Adipocyte (in vitro differentiated cells): ENCODE measurements around the gene FAM229A.
A peak's percentile ranks its signal among the peaks of the same experiment; 100 is the strongest.

Experiments
- DNase-seq: peaks from one replicate; pipeline ENCODE4 v3.0.0-alpha.2; 2015; ENCODE audit warnings: low read depth
- H3K27me3 ChIP-seq: replicated peaks from 2 replicates; pipeline ENCODE4 v1.7.0; 2013; ENCODE audit warnings: mild to moderate bottlenecking, low read length, moderate library complexity; ENCODE audit not compliant: control insufficient read depth, insufficient read depth
- H3K36me3 ChIP-seq: 2 replicates; pipeline ENCODE4 v1.7.0; 2013; ENCODE audit warnings: low read length, mild to moderate bottlenecking, moderate library complexity; ENCODE audit not compliant: control insufficient read depth, insufficient read depth, severe bottlenecking
- H3K4me1 ChIP-seq: 2 replicates; pipeline ENCODE4 v1.7.0; 2013; ENCODE audit warnings: mild to moderate bottlenecking, low read length, moderate library complexity; ENCODE audit not compliant: control insufficient read depth, insufficient read depth
- H3K4me3 ChIP-seq: 2 replicates; pipeline ENCODE4 v1.7.0; 2013; ENCODE audit warnings: mild to moderate bottlenecking, low read length, moderate library complexity
- H3K9ac ChIP-seq: 2 replicates; pipeline ENCODE4 v1.7.0; 2013; ENCODE audit warnings: mild to moderate bottlenecking, low read length, moderate library complexity
- H3K9me3 ChIP-seq: 2 replicates; pipeline ENCODE4 v1.7.0; 2013; ENCODE audit warnings: mild to moderate bottlenecking, low read length, moderate library complexity; ENCODE audit not compliant: control insufficient read depth

FAM229A gene

DNA sequence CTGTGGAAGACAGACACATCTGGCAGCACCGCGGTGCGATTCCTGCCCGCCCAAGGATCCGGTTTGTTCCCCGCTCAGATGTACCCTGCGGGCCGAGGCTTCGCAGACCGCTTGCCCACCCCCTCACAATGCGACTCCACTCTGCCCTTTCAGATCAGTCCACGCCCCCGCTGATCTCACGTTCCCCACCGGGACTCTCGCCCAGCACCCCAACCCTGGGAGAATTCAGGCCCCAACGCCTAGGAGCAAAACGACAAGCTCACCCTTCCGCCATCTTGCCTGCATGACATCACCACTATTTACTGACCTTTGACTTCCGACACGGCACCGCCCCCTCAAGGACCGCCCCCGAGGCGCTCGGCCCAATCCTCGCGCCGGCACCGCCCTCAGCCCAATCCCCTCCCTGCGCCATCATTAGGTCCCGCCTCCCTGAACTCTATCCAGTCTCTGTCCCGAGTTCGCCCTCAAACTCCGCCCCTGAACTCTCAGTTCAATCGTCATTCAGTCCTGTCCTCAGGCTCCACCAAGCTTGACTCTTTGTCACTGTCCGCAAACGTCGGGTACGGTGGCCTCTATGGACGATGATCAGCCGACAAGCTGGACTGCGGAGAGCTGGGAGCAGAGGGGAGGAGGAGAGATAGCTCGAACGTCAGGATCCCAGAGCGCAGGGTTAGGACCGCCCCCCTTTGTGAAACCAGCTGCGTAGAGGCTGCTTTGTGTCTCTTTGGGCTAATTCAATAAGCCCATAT, 32.0 kb upstream of the FAM229A start, which contains the start of gene BSDC1:
Gene BSDC1, minus strand, starts transcription at position 301 of the 749 bp plus-strand sequence. Its CDS starts 27 bp downstream, at position 274.
- H3K36me3 ChIP-seq = peaks cover 23% of the 10 kb centered on the region
- no peaks in the 10 kb centered on the region for H3K27me3 ChIP-seq
- H3K9ac ChIP-seq = peak within 1 kb of the TSS; percentile 97
- H3K4me1 ChIP-seq = peaks cover 14% of the 10 kb centered on the region
- peak; percentile 99 for DNase-seq
- H3K9me3 ChIP-seq = no peaks in the 10 kb centered on the region
- peak within 1 kb of the TSS; percentile 99 for H3K4me3 ChIP-seq

GRCh38 chr1:32393832-32394140, 31.5 kb upstream of the FAM229A start:
- peak overlapping the region; percentile 99 for H3K4me3 ChIP-seq
- H3K9me3 ChIP-seq = no peaks in the 10 kb centered on the region
- H3K4me1 ChIP-seq = peaks cover 14% of the 10 kb centered on the region
- DNase-seq = peak; percentile 73
- H3K9ac ChIP-seq = peak overlapping the region; percentile 97
- no peaks in the 10 kb centered on the region for H3K27me3 ChIP-seq
- H3K36me3 ChIP-seq = peaks cover 26% of the 10 kb centered on the region

DNA sequence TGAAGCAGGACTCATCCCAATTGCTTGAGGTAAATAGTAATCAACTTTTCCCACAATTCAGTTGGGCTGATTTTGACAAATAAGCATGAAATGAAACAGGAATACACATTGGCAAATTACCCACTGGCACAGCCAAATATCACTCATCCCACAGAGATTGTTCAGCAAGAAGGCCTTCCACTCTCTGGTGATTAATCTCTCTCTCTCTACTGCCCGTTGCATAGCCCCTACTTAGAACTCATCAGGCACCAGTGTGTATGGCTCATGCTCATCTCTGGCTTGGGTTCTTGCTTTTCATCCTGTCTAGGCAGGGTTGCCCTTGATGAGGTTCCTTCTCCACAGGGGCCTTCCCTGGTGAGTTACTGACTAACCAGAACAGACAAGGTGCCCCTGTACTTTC, 30.9 kb upstream of the FAM229A start:
- Histone ChIP-seq H3K9ac (peak overlapping the region; percentile 97), H3K36me3 (peaks cover 29% of the 10 kb centered on the region), H3K27me3 (no peaks in the 10 kb centered on the region), H3K4me3 (peak overlapping the region; percentile 99), H3K4me1 (peaks cover 14% of the 10 kb centered on the region), H3K9me3 (no peaks in the 10 kb centered on the region)
- peak; percentile 15 for DNase-seq

- Histone ChIP-seq H3K4me3 (no peak overlapping the region), H3K36me3 (peaks cover 36% of the 10 kb centered on the region), H3K4me1 (peaks cover 14% of the 10 kb centered on the region), H3K9ac (no peak overlapping the region), H3K9me3 (no peaks in the 10 kb centered on the region), H3K27me3 (no peaks in the 10 kb centered on the region)
- peak; percentile 1 for DNase-seq
Observed at GRCh38 chr1:32392325-32392724, 30.0 kb upstream of the FAM229A start.

DNA sequence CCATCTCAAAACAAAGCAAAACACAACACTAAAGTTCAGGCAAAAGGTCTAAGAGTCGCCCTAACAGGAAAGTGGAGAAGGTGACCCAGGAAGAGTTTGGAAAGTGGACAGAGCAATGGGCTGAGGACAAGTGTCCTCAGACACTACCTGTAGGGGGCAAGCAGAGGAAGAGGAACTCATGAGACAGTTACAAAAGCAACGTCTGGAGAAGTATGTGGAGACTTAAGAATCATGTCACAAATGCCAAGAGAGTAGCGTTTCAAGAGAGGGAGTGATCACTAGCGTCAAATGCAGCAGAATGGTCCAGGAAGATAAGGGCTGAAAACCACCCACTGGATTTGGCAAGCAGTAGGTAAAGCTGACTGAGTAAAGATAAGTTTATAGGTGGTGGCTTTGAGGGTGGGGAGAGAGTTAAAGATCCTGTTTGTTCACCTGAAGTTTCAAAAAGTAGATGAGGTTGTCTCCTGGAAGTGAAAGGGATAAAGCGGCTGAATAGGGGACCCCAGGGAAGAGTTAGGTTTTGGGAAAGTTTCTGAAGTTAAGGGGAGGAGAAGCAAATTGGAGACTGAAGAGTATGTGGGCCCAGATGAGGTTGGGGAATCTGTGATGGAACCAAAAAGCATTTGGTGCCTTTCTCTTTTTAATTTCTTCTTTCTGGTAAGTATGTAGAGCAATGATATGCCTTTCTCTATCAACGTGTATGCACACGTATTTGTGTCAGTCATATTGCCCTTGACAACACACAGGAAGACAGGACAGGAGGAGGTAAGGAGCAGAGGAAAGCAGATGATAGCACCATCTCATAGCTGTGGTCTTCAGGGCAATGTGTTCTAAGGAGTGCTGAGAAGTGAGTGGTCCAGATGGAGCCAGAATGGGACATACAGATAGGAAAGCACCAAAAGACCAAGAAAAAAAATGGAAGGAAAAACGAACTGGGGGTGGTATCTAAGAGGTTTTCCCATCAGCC, 28.9 kb upstream of the FAM229A start:
- H3K4me1 ChIP-seq = peaks cover 14% of the 10 kb centered on the region
- H3K4me3 ChIP-seq = no peak overlapping the region
- no peak for DNase-seq
- no peaks in the 10 kb centered on the region for H3K27me3 ChIP-seq
- H3K9ac ChIP-seq = no peak overlapping the region
- no peaks in the 10 kb centered on the region for H3K9me3 ChIP-seq
- H3K36me3 ChIP-seq = peaks cover 46% of the 10 kb centered on the region

GRCh38 chr1:32388641-32389040, 26.4 kb upstream of the FAM229A start:
- H3K9ac ChIP-seq = no peak overlapping the region
- no peak for DNase-seq
- H3K36me3 ChIP-seq = peaks cover 70% of the 10 kb centered on the region
- H3K27me3 ChIP-seq = no peaks in the 10 kb centered on the region
- H3K4me1 ChIP-seq = peaks cover 9% of the 10 kb centered on the region
- no peaks in the 10 kb centered on the region for H3K9me3 ChIP-seq
- no peak overlapping the region for H3K4me3 ChIP-seq

DNA sequence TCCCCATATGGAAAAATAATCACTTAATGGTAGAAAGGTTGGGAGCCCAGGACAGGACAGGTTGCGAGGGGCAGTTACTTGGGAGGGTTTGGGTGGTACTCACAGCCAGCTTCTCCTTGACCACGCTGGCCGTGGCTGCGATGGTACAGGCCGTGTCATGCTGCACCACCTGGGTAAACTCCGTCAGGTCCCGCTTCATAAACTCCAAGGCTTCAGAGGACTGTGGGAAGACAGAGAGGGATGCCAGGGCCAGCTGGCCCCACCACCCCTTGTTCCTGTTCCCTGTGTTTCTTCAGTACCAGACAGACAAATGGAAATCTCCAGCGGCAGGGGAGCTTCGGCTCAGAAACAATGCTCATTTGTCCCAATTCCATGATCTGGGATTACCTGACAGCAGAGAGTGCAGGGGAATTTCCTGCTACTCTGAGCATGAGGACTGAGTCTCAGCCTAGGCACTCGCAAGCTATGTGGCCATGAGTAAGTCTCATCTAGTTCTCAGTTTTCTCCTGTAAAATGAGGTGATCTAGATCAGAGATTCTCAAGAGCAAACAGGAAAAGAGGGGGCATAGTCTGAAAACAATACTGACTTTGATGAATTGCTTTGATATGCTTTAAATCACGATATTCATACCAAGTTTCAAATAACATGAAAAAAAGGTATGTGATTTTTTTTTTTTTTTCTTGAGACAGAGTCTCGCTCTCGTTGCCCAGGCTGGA, 24.5 kb upstream of the FAM229A start:
- no peaks in the 10 kb centered on the region for H3K4me1 ChIP-seq
- H3K36me3 ChIP-seq = peaks cover 87% of the 10 kb centered on the region

DNA sequence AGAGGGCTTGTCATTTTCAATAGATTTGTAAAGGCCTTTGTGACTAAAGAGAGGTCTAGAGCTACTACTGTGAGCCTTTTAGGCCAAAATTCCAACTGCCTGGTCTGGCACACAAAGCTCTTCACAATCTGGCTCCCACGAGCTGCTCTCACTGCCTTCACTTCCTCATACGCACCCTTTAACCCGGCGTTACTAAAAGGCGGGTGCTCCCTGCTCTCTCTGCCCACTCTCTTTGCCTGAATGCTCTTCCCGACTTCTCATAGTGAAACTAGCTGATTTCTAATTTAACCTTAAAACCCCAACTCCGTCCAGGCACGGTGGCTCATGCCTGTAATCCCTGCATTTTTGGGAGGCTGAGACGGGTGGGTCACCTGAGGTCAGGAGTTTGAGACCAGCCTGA, 17.8 kb upstream of the FAM229A start:
- no peak for DNase-seq
- Histone ChIP-seq H3K9me3 (no peaks in the 10 kb centered on the region), H3K27me3 (no peaks in the 10 kb centered on the region), H3K9ac (no peak overlapping the region), H3K4me3 (no peak overlapping the region), H3K4me1 (no peaks in the 10 kb centered on the region), H3K36me3 (peaks cover 98% of the 10 kb centered on the region)

More for the DNA sequence above, 24.5 kb upstream of the FAM229A start:
- H3K4me3 ChIP-seq = no peak overlapping the region
- H3K9me3 ChIP-seq = no peaks in the 10 kb centered on the region
- DNase-seq = no peak
- H3K9ac ChIP-seq = no peak overlapping the region
- H3K27me3 ChIP-seq = no peaks in the 10 kb centered on the region

- Histone ChIP-seq H3K9me3 (no peaks in the 10 kb centered on the region), H3K27me3 (no peaks in the 10 kb centered on the region), H3K9ac (no peak overlapping the region), H3K36me3 (peaks cover 95% of the 10 kb centered on the region), H3K4me3 (no peak overlapping the region), H3K4me1 (no peaks in the 10 kb centered on the region)
- no peak for DNase-seq
Observed at GRCh38 chr1:32377541-32378220, 15.4 kb upstream of the FAM229A start.

GRCh38 chr1:32376199-32376598, 13.9 kb upstream of the FAM229A start:
- no peak overlapping the region for H3K4me3 ChIP-seq
- H3K36me3 ChIP-seq = peaks cover 94% of the 10 kb centered on the region
- no peaks in the 10 kb centered on the region for H3K9me3 ChIP-seq
- no peaks in the 10 kb centered on the region for H3K4me1 ChIP-seq
- no peak for DNase-seq
- no peaks in the 10 kb centered on the region for H3K27me3 ChIP-seq
- H3K9ac ChIP-seq = no peak overlapping the region
